Midbrain (tissue), 1 donor: Measurements from ENCODE around the gene VDR.
"Not testable (repeated sequence)": the region's sequence is repeated elsewhere in the genome, so short reads cannot be mapped to it uniquely, and the experiment has no call there.

Source experiments
- DNase-seq: peaks from one replicate; lab custom pipeline; 2025; lab: John Stamatoyannopoulos, UW

The VDR gene

DNA sequence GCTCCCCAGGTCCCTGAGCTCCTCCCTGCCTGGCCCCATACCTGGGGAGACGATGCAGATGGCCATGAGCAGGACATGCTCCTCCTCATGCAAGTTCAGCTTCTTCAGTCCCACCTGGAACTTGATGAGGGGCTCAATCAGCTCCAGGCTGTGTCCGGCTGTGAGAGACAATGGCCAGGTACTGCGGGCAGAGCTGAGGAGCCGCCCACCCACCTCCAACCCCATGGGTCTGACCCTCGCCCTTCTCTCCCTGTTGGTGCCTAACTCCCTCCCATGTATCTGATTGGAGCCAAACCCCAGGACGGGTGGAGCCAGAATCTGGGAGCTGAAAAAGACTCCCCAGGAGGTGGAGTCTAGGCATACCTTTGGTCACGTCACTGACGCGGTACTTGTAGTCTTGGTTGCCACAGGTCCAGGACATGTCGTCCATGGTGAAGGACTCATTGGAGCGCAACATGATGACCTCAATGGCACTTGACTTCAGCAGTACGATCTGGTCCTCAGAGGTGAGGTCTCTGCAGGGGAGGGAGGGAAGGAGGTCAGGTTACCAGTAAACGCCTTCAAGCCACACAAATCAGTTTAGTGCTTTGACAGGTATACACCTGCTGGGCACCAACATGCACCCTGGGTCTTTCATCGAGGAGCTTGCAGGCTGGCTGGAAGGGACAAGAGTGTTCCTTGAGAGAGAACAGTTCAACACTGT, 58.3 kb downstream of the VDR start:
- DNase-seq, result no peak

DNA sequence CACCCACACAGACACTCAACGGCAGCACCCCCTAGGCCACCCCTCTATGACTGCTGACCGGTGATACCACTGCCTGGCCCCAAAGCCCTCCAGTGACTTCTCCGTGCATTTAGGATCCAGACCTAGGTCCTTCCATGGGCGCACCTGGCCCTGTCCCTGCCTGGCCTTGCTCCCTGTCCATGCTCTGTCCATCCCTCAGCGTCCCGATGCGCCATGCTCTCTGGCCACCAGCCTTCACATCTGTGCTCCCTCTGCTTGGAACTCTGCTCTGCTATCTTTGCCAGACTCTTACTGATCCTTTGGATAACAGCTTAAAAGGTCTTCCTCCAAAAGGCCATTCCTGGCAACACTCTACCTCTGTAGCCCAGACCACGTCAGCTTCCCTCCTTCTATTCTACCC, 59.7 kb downstream of the VDR start:
- DNase-seq, result no peak

GRCh38 chr12:47844264-47845019, 60.4 kb downstream of the VDR start:
- no peak for DNase-seq

DNA sequence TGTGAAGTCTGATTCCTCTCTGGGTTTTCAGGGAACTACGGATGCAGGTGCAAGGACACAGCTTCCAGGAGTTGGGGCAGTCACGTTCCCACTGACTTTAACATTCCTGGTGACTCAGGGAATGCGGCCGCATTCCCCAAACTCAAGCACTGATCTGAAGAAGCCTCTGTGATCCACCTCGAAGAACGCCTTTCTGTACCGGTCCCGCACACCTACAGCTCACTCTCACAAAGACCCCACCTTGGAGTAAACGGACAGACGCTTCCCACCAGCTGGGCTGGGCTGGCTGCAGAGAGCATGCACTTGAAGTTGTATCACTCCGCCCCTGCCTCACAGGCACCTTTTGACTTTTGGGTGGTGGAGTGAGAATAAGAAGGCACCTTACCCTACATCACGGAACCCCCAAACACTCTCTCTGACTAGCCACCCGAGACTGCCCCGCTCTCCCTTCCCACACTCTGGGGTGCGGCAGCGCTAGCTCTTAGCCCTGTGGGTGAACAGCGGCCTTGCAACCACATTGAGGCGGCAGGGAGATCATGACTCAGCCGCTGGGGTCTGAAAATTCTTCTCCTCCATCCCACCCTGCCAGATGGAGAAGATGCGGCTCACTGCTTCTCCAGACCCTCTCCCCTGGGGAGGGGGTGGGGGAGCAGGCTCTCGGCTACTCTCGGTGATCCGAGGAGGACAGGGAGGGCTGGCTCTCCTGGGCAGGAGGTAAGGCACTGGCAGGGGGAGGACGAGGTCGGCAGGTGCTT, 61.4 kb downstream of the VDR start:
- no peak for DNase-seq

DNA sequence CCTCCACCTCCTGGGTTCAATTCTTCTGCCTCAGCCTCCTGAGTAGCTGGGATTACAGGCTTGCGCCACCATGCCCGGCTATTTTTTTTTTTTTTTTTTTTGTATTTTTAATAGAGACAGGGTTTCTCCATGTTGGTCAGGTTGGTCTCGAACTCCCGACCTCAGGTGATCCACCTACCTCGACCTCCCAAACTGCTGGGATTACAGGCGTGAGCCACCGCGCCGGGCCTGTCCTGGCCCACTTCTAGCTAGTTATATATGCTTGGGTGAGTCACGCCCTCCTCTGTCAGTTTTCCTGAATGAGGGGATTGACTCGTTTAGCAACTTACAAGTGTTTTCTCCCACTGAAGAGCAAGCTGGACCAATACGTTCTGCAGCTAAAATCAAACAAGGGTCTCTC, 62.3 kb downstream of the VDR start:
- not testable (repeated sequence) for DNase-seq

GRCh38 chr12:47841910-47842309, 62.9 kb downstream of the VDR start:
- no peak for DNase-seq

- no peak for DNase-seq
Measured at GRCh38 chr12:47841501-47841900, 63.3 kb downstream of the VDR start.

DNA sequence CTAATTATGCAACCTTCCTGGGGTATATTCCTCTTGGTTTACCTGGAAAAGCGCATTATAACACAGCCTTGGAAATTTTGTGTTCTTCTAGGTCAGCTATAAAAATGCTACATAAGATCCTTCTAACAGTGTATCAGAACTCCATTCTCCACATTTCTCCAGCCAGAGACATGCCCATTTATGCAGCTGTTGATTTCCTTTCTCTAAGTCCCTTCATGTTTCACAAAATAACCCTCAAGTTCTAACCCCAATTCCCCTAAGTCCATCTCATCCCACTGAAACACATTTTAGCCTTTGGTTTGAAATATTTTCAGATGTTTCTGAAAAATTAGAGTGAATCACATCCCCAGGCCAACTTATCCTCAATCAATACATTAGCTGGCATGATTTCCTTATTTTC, 64.2 kb downstream of the VDR start:
- DNase-seq, result no peak

- DNase-seq, result no peak
Measured at GRCh38 chr12:47839214-47839876, 65.4 kb downstream of the VDR start.

DNA sequence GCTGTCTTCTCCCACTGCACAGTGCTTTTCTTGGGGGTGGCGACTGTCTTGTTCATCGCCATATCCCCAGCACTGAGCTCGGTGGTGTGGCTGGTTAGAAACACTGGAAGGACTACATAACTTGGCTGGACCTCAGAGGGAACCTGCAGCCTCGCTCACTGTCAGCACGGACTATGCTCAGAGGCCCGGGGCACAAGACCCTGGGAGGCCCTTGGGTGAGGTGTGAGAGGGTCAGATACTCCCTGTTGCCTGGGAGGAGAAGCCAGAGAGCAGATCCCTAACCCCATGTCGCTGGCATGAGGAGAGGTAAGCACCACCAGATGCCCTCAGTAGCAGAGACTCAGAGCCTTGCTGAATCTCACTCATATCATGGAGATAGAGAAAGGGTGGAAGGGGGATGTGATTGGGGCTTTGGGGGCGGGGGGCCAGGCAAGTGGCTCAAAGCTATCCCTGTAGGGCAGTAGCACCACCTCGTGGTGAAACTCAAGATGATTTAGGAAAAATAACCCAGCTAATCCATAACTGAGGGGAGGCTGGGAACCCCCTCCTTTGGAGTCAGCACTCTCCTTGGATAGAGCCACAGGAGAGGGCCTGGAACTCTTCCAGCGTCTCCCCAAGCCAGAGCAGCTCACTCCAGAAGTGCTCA, 66.4 kb downstream of the VDR start:
- DNase-seq, result peak; percentile 63

DNA sequence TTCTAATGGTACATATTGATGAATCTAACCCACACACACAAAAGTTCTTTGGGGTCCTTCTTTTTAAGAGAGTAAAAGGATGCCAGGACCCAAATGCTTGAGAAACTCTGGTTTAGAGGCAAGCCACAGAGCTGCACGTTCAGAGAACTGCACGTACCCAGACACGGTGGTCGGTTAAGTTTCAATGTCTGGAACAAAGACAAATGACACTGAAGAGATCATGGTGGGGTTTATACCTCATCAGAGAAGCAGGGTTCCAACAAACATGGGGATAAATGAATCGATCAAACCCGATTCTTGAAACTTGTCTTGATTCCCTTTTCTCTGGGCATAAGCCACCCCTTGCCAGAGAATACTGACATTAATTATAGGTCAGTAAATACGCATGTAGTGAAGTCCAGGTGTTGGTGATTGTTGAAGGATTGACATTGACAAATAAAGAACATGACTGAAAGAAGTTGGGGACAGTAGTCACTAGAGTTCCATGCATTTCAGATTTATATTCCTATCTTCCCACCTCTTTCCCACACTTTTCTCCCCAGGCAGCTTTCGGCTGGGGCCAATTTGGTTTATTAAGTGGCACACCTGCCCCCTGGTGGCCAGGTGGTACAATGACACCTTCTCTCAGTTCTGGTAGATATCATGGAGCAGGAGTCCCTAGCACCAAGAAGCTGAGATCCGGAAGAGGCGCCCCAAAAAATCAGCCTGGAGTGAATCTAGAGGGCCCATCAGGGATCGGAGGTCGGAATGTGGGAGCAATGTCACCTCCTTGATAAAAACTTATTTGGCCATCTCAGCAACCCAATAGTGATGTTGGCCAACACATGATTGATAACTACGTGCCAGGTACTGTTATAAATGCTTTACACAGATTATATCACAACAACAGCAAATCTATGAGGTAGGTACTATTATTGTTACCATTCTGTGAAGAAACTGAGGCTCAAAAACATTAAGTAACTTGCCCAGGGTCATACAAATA, 67.3 kb downstream of the VDR start:
- peak; percentile 65 for DNase-seq

GRCh38 chr12:47835831-47836155, 69.0 kb downstream of the VDR start:
- DNase-seq, result no peak

DNA sequence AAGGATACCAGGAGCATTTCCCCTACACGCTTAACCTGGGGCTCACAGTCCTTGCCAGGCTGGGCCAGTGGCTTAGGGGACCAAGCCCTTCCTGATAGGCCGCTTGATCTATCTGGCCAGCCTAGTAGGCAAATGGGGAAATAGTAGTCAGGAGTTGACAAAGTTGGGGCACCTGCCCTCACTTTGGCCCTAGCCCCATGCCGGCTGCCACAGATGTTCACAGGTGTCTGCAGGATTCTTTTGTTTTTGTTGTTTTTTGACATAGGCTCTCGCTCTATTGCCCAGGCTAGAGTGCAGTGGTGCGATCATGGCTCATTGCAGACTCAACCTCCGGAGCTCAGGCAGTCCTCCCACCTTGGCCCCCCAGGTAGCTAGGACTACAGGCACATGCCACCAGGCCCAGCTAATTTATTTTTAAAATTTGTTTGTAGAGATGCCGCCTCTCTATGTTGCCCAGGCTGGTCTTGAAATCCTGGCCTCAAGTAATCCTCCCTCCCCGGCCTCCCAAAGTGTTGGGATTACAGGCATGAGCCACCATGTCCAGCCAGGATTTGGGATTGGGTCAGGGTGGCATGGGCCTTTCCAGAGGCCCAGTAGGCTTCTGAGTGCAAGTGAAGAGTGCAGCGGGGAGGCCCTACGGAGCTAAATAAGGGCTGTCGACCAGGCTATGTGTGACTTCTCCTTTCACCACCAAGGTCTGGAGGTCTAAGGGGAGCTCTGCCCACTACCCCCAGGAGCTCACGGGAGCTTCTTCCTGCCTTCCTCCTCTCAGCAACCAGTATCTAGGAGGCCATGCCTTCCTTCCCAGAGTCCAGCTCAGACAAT, 69.6 kb downstream of the VDR start:
- DNase-seq, result no peak

GRCh38 chr12:47834199-47834903, 70.4 kb downstream of the VDR start:
- DNase-seq, result no peak

GRCh38 chr12:47833591-47834012, 71.2 kb downstream of the VDR start:
- no peak for DNase-seq

GRCh38 chr12:47832263-47832933, 72.4 kb downstream of the VDR start:
- DNase-seq, result no peak

DNA sequence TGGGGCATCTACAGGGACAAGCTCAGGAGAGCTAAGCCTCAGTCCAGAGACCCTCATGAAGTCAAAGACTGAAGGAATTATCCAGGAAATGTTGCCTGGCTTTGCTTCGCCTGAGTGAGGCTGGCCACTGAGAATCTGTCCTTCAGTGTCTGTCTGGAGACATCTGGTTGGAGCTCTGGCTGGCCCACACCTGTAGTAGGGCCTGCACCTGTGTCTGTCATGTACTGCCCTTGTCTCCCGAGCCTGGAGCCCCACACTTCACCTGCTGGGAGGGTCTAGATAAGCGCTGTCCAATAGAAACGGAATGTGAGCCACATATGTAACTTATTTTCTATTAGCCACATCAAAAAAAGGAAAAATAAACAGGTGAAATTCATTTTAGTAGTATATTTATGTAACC, 75.2 kb downstream of the VDR start:
- DNase-seq, result no peak

- DNase-seq, result no peak
Measured at GRCh38 chr12:47828976-47829482, 75.8 kb downstream of the VDR start.
